GM13977 (cell line): ENCODE results near the gene FAIM2.
"Not testable (repeated sequence)": the region's sequence is repeated elsewhere in the genome, so short reads cannot be mapped to it uniquely, and the experiment has no call there.

Source experiments
- DNase-seq: peaks from one replicate; pipeline ENCODE4 v3.0.0; 2012; ENCODE audit warnings: low spot score
- CTCF ChIP-seq: IDR thresholded peaks from 2 replicates; pipeline ENCODE4 v1.5.1; 2012; ENCODE audit warnings: mild to moderate bottlenecking, control low read depth; ENCODE audit not compliant: insufficient read depth; ENCODE audit errors: extremely low read depth, missing control alignments
- in situ Hi-C: fragments of 300-500 bp; cut with MboI; formaldehyde crosslinking; loops from one replicate; pipeline ENCODE4 v1.12.0; 2022; ENCODE audit warnings: low sequenced_read_pairs, low pct_unique_long_range_greater_than_20kb, mixed read lengths, inconsistent platforms; ENCODE audit not compliant: unreplicated experiment

Gene FAIM2

DNA sequence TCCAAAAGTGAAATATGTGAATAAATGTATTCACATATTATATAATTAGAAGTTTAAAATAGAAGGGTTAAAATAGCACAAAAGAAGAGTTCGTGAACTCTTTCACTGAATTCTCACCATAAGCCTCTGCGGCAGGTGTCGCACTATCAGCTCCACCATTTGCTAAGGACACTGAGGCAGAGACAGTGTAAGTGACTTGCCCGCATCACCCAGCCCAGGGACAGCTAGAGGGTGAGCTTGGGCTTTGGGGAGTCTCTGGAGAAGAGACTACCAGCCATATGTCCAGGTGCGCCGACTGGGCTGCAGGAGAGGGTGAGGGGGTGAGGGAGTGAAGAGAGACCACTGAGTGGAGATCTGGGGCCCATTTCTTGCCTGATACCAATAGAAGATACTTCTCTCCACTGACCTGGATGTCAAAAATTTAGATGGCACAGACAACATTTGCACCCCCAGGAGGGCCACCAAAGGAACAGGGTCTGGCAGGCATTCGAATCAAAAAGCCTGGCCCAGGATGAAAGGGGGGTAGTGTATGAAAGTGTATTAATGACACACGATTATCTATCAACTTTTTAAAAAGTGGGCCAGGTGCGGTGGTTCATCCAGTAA is 28.5 kb downstream of the FAIM2 start:
- in situ Hi-C loops = no loop called here
- TF ChIP-seq CTCF = no peak
- no peak for DNase-seq

DNA sequence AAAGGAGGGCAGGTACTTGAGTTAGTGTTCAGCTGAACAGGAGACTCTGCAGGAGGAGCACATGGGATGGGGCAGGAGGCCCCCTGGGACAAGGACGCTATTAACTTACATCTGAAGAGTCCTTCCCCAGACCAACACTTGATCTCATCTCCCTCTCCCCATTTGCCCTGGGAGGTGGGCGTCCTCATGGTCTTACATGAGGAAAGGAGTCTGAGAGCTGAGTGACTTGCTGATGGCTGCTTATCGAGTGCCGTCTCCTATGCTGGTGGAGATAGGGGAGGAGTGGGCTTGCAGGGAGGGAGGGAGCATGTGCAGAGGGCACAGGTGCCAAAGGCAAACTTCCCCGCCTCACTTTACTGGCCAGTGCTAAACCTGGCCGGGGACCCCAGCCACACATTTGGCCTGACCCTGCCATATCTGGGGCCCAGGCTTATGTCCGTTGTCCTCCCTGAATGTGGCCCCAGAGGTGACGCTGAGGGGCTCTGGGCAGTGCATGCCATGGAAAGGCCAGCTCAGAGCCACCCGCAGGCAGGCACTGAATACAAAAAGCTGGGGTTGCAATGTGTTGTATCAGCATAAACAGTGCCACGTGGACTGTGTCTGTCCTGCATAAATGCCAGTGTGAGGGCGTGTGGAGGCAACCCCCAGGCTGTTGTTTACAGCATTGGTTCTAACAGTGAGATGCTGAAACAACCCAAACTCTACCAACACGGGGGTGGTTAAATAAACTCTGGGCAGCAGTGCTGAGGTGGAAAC is 29.4 kb downstream of the FAIM2 start:
- TF ChIP-seq CTCF = no peak
- in situ Hi-C loops = no loop called here
- no peak for DNase-seq

- no peak for DNase-seq
- in situ Hi-C loops = no loop called here
- TF ChIP-seq CTCF = no peak
Observed at GRCh38 chr12:49873361-49873934, 30.3 kb downstream of the FAIM2 start.

DNA sequence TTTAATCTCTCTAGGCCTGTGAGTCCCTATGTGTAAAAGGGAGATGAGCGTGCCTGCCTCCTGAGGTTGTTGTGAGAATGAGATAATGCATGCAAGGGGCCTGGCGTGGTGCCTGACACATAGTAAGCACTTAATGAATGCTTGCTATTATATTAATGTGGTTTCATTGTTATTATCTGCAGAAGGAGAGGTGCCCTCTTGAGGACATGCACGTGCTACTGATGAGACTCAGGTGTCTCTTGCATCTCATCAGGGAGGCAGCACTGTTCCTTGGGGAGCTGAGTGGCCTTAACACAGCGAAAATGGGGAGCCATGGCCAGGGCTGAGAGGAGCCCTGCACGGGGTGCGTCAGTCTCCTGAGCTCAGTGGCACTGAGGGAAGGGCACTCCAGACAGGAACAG is 30.9 kb downstream of the FAIM2 start:
- in situ Hi-C loops = no loop called here
- TF ChIP-seq CTCF = no peak
- no peak for DNase-seq

- DNase-seq = no peak
- in situ Hi-C loops = no loop called here
- no peak for TF ChIP-seq CTCF
Observed at GRCh38 chr12:49872381-49872780, 31.3 kb downstream of the FAIM2 start.

- in situ Hi-C loops, DNase-seq: not testable (repeated sequence)
Observed at GRCh38 chr12:49871811-49872251, 31.9 kb downstream of the FAIM2 start.

- no peak for DNase-seq
- in situ Hi-C loops = no loop called here
- TF ChIP-seq CTCF = no peak
Observed at GRCh38 chr12:49871263-49871561, 32.5 kb downstream of the FAIM2 start.
